NCI-H1436 (cell line): ENCODE results near the gene RHOBTB3.
"Not testable (repeated sequence)": the region's sequence is repeated elsewhere in the genome, so short reads cannot be mapped to it uniquely, and the experiment has no call there.

Source experiments
- DNase-seq: peaks from one replicate; lab custom pipeline; 2025; lab: John Stamatoyannopoulos, UW

RHOBTB3 gene

GRCh38 chr5:95801961-95802360 is 70.8 kb downstream of the RHOBTB3 start:
- no peak for DNase-seq

- no peak for DNase-seq
Measured at GRCh38 chr5:95803271-95804148, 72.4 kb downstream of the RHOBTB3 start.

GRCh38 chr5:95804736-95805539 is 73.8 kb downstream of the RHOBTB3 start:
- DNase-seq = no peak

GRCh38 chr5:95806687-95807086 is 75.6 kb downstream of the RHOBTB3 start:
- no peak for DNase-seq

- DNase-seq = no peak
Measured at GRCh38 chr5:95808013-95808685, 77.0 kb downstream of the RHOBTB3 start.

- peak; percentile 51 for DNase-seq
Measured at GRCh38 chr5:95808686-95809413, 77.7 kb downstream of the RHOBTB3 start.

- DNase-seq = no peak
Measured at GRCh38 chr5:95809414-95809960, 78.4 kb downstream of the RHOBTB3 start.

GRCh38 chr5:95810305-95811125 is 79.4 kb downstream of the RHOBTB3 start:
- DNase-seq = no peak

- not testable (repeated sequence) for DNase-seq
Measured at GRCh38 chr5:95811126-95811423, 79.9 kb downstream of the RHOBTB3 start.

- not testable (repeated sequence) for DNase-seq
Measured at GRCh38 chr5:95811461-95812073, 80.4 kb downstream of the RHOBTB3 start.

GRCh38 chr5:95812074-95812471 is 80.9 kb downstream of the RHOBTB3 start:
- DNase-seq = no peak

GRCh38 chr5:95813035-95813434 is 81.9 kb downstream of the RHOBTB3 start:
- not testable (repeated sequence) for DNase-seq

GRCh38 chr5:95815155-95815729 is 84.1 kb downstream of the RHOBTB3 start:
- no peak for DNase-seq

- no peak for DNase-seq
Measured at GRCh38 chr5:95816341-95816740, 85.2 kb downstream of the RHOBTB3 start.

GRCh38 chr5:95816776-95817175 is 85.6 kb downstream of the RHOBTB3 start:
- DNase-seq = no peak

- DNase-seq = no peak
Measured at GRCh38 chr5:95817430-95817829, 86.3 kb downstream of the RHOBTB3 start.

- DNase-seq = no peak
Measured at GRCh38 chr5:95818181-95819147, 87.3 kb downstream of the RHOBTB3 start.

- no peak for DNase-seq
Measured at GRCh38 chr5:95821110-95822021, 90.2 kb downstream of the RHOBTB3 start.
